Measurements from ENCODE around the gene IFITM10.

Gene IFITM10

DNA sequence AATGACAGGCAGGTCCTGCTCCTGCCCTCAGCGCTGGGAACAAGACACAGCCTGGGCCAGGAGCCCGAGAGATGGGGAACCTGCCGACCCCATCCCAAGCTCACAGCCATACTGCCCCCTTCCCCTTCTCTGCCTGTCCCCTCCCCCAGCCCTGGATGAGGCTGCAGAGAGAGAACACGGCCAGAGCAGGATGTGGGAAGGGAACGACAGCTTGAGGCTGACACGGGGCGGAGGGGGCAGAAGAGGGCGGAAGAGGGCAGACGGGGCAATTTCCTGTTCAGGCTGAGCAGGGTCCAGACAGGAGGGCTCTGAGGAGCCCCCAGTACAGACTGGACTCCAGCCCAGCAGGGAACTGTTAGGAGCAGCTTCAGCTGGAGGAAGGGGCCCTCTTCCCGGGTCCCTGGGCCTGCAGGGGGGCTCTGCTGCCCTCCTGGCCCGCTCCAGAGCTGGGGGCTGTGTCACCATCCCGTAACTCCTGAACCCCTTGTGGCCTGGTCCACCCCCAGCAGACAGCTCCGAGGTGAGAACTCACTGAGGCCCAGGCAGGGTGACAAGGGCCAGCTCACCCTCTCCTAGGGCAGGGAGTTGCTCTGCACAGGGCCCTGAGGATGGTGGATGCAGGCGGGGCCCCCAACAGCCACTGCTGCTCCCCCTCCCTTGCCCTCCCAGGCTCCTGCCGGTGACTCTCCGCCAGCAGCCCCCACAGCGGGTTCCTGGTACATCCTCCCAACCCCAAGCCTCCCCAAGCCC lies 7.6 kb upstream of the IFITM10 start:
- peak overlapping the region; percentile 25 for H3K4me3 ChIP-seq
- H3K27ac ChIP-seq, result peak overlapping the region in 1 of 2 donors; percentile 94
- TF ChIP-seq, protein P1, sequence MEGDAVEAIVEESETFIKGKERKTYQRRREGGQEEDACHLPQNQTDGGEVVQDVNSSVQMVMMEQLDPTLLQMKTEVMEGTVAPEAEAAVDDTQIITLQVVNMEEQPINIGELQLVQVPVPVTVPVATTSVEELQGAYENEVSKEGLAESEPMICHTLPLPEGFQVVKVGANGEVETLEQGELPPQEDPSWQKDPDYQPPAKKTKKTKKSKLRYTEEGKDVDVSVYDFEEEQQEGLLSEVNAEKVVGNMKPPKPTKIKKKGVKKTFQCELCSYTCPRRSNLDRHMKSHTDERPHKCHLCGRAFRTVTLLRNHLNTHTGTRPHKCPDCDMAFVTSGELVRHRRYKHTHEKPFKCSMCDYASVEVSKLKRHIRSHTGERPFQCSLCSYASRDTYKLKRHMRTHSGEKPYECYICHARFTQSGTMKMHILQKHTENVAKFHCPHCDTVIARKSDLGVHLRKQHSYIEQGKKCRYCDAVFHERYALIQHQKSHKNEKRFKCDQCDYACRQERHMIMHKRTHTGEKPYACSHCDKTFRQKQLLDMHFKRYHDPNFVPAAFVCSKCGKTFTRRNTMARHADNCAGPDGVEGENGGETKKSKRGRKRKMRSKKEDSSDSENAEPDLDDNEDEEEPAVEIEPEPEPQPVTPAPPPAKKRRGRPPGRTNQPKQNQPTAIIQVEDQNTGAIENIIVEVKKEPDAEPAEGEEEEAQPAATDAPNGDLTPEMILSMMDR (IDR thresholded peaks at IDR 0.05), result no peak
- no peak for DNase-seq (ENCODE audit: low spot score)

DNA sequence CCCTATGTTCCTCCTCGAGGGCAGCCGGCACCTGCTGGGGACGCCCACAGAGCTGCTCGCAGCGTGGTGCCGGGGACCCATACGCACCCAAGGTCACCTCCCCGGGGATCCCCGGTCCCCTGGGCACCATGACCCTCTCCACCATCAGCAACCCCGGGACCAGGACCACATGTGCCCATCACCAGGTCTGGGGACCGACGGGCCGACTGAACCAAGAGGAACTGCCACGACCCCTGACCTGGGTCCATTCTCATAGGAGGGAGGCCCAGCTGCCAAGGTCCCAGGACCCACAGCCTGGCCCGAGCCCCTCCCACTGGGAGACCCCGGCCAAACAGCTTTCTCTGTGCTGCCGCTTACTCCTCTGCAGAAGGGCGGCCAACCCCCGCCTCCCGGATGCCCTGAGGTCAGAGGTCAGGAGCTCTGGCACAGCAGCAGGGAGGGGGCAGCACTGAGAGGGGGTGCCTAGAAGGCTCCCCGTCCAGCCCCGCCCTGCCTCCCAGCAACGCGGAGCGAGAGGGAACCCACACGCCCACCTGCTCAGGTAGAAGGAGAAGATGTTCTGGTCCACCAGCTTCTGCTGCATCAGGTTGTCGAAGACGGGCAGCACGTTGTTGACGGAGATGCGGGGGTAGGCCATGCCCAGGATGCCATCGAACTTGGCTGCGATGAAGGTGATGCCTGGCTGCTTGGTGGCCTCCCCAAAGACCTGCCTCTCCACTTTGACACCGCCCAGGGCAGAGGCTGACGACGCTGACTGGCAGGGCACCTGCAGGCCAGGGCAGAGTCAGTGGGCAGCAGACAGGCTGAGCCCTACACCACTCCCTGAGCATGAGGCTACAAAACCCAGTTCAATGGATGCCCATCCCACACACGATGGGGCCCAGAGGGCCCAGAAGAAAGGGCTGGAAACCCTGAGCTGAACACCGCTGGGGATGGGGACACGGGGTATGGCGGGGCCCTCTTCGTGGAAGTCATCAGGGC lies 6.7 kb upstream of the IFITM10 start:
- H3K4me3 ChIP-seq, result no peak overlapping the region

DNA sequence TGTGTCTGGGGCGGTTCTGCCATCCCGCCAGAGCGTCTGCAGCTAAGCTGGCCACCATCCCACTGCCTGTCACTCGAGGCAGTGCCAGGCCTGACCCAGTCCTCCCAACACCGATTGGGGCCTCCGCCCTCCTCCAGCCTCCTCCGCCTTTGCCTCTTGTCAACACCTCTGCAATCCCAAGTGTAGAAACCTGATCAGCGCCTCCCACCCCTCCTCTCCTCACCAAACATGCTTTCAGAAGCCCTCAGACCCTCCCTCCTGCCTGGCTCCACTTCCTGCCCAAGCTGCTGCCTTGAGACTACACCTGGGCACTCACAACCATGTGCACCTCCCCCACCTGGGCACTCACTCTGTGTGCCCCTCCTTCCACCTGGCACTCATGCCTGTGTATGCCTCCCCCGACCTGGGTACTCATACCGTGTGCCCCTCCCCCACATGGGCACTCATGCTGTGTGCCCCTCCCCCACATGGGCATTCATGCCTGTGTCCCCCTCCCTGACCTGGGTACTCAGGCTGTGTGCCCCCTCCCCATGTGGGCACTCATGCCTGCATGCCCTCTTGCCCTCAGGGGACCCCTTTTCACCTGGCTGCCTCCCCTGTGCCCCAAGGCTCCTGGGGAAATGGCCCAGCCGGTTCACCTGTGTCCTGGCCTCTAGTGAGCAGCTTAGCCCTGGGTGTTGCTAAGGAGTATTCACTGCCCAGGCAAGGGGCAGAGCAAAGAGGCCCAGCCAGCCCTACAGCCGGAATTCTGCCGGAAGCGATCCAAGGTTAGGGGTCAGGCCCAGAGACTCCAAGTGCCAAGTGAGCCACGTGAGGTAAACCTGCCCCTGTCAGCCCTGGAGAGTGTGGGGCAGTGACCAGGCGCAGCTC lies 5.5 kb upstream of the IFITM10 start:
- Histone ChIP-seq H3K27ac (peak overlapping the region in 1 of 2 donors; percentile 72), H3K4me3 (no peak overlapping the region)
- TF ChIP-seq, protein P1 (IDR thresholded peaks at IDR 0.05), result no peak
- DNase-seq (ENCODE audit: low spot score), result no peak

More for the DNA sequence above, 6.7 kb upstream of the IFITM10 start:
- peak overlapping the region in 1 of 2 donors; percentile 94 for H3K27ac ChIP-seq
- no peak for DNase-seq (ENCODE audit: low spot score)
- TF ChIP-seq, protein P1 (IDR thresholded peaks at IDR 0.05), result no peak

DNA sequence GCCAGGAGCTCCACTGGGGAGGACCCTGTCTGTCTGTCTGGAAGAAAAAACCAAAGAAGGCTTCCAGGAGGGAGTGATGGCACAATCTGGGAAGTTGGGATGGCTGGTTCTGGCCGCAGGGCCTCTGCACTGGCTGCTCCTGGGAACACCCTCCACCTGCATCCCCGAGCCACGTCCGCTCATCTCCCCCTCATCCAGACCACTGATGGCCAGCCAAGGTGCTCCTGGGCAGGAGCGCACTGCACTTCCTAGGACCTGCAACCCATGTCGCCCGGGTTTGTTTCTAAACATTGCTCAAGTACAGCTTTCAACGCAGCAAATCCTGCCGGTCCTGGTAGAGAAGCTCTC lies 4.9 kb upstream of the IFITM10 start:
- peak overlapping the region in 1 of 2 donors; percentile 72 for H3K27ac ChIP-seq
- H3K4me3 ChIP-seq, result no peak overlapping the region
- DNase-seq (ENCODE audit: low spot score), result no peak
- TF ChIP-seq, protein P1 (IDR thresholded peaks at IDR 0.05), result no peak

DNA sequence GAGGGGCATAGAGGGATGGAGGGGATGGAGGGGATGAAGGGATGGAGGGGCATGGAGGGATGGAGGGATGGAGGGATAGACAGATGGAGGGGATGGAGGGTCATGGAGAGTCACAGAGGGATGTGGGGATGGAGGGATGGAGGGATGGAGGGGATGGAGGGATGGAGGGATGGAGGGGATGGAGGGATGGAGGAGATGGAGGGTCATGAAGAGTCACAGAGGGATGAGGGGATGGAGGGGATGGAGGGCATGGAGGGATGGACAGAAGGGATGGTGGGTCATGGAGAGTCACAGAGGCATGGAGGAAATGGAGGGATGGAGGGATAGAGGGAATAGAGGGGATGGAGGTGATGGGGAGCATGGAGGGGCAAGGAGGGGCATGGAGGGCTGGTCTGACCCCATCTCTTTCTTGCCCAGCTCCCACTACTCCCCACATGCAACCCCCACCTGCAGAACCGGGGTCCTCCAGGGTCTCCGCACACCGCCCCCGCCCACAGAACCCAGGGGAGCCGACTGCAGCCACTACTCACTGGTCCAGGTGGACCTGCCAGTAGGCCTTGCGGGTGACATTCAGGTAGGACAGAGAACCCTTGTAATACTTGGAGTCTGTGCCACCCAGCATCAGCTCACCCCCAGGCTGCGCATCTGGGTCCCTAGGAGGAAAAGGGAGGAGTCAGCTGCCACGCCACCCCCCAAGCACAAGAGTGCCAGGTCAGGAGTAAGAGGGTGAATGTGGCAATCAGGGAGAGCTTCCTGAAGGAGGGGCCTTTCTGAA lies 4.2 kb upstream of the IFITM10 start:
- H3K27ac ChIP-seq, result peak overlapping the region in 1 of 2 donors; percentile 72
- DNase-seq (ENCODE audit: low spot score), result no peak
- H3K4me3 ChIP-seq, result no peak overlapping the region
- TF ChIP-seq, protein P1 (IDR thresholded peaks at IDR 0.05), result no peak

DNA sequence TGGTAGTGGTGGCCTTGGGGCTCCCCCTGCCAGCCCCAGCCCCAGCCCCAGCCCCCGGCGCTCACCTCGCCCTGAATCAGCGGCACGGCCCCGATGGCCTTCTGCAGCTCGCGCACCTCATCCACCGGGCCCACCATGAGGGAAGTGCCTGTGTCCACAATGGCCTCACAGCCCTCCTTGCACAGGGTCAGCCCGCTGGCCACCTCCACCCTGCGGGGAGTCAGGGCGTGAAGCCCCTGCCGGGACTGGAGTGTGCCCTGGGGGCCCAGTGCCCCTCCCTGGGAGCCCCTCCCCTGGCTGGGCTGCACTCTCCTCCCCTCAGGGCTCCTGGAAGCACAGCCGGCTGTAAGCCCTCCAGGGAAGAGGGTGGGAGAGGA lies 3.5 kb upstream of the IFITM10 start:
- H3K27ac ChIP-seq, result peak overlapping the region in 1 of 2 donors; percentile 15
- DNase-seq (ENCODE audit: low spot score), result no peak
- H3K4me3 ChIP-seq, result no peak overlapping the region
- TF ChIP-seq, protein P1 (IDR thresholded peaks at IDR 0.05), result no peak

Data from coronary artery (tissue), 2 donors.